PC-3 (cell line): ENCODE measurements around the gene AXIN2. TPM values are rescaled to one million over a fixed set of nuclear protein-coding genes. Genes with fewer than 3 reads are reported as not detected.

Source experiments
- ATAC-seq: fragments of 200-7000 bp; cut with Tn5 transposase; 2 replicates; pipeline ENCODE4 v1.9.1; 2020; ENCODE audit warnings: mild to moderate bottlenecking, moderate library complexity
- Bru-seq: library from RNA; stranded (reverse); fragments of 400-500 nt; gene quantifications from one replicate; lab custom pipeline; 2021; lab: Mats Ljungman, UMichigan
- BruChase-seq, 2 experiments: library from RNA; stranded (reverse); fragments of 400-500 nt; gene quantifications; one replicate each; lab custom pipeline; 2021; lab: Mats Ljungman, UMichigan
- BruUV-seq: library from RNA; stranded (reverse); fragments of 400-500 nt; replicated peaks from 2 replicates; lab custom pipeline; 2021; lab: Mats Ljungman, UMichigan
- CTCF ChIA-PET: fragments of 300-600 bp; sonication (Branson Sonifier 250); formaldehyde crosslinking; loops from one replicate; lab custom pipeline; 2022; ENCODE audit warnings: antibody characterized with exemption; lab: Charles Lee
- POLR2A ChIA-PET: fragments of 300-600 bp; sonication (Branson Sonifier 250); formaldehyde crosslinking; loops from one replicate; lab custom pipeline; 2022; ENCODE audit warnings: antibody characterized with exemption; ENCODE audit not compliant: unreplicated experiment; lab: Charles Lee
- DNase-seq: peaks from one replicate; pipeline ENCODE4 v3.0.0-alpha.2; 2015
- H2AFZ ChIP-seq: fragments of 300-600 bp; sonication (generic); 2 replicates; pipeline ENCODE4 v1.6.0; 2016; ENCODE audit warnings: antibody characterized with exemption, low read length
- H3F3A ChIP-seq: fragments of 300-600 bp; sonication (generic); one replicate; pipeline ENCODE4 v1.6.0; 2017; ENCODE audit warnings: antibody characterized with exemption, low read length, control low read depth, mild to moderate bottlenecking; ENCODE audit not compliant: unreplicated experiment
- H3K27ac ChIP-seq: fragments of 300-600 bp; sonication (generic); 2 replicates; pipeline ENCODE4 v1.5.1; 2016; ENCODE audit warnings: mild to moderate bottlenecking, low read length
- H3K27me3 ChIP-seq: fragments of 300-600 bp; sonication (generic); 2 replicates; pipeline ENCODE4 v1.6.1; 2016; ENCODE audit warnings: low read length, mixed read lengths
- H3K36me3 ChIP-seq: fragments of 300-600 bp; sonication (generic); 2 replicates; pipeline ENCODE4 v1.6.1; 2016; ENCODE audit warnings: low read depth, mixed run types, low read length, mixed read lengths
- H3K4me1 ChIP-seq: fragments of 300-600 bp; sonication (generic); 2 replicates; pipeline ENCODE4 v1.5.1; 2016; ENCODE audit warnings: low read length; ENCODE audit not compliant: insufficient read depth
- H3K4me2 ChIP-seq: fragments of 300-600 bp; sonication (generic); 2 replicates; pipeline ENCODE4 v1.6.0; 2016; ENCODE audit warnings: low read length
- H3K4me3 ChIP-seq: fragments of 300-600 bp; sonication (generic); 2 replicates; pipeline ENCODE4 v1.5.1; 2016; ENCODE audit warnings: mild to moderate bottlenecking, low read length, mixed read lengths
- H3K79me2 ChIP-seq: fragments of 300-600 bp; sonication (generic); 2 replicates; pipeline ENCODE4 v1.6.1; 2017; ENCODE audit warnings: low read length, mixed read lengths
- H3K9ac ChIP-seq: fragments of 300-600 bp; sonication (generic); 2 replicates; pipeline ENCODE4 v1.6.0; 2016; ENCODE audit warnings: mild to moderate bottlenecking, low read length
- H3K9me2 ChIP-seq: fragments of 300-600 bp; sonication (generic); replicated peaks from 2 replicates; pipeline ENCODE4 v1.6.1; 2016; ENCODE audit warnings: mixed run types, low read length, mixed read lengths
- H3K9me3 ChIP-seq: fragments of 300-600 bp; sonication (generic); 2 replicates; pipeline ENCODE4 v1.6.1; 2016; ENCODE audit warnings: low read length, mixed read lengths
- H4K20me1 ChIP-seq: fragments of 300-600 bp; sonication (generic); 2 replicates; pipeline ENCODE4 v1.6.1; 2016; ENCODE audit warnings: low read length, mixed read lengths
- EZH2 ChIP-seq: fragments of 300-600 bp; sonication (generic); IDR thresholded peaks from one replicate; pipeline ENCODE4 v1.6.1; 2017; ENCODE audit warnings: antibody characterized with exemption, mild to moderate bottlenecking, low read length; ENCODE audit not compliant: unreplicated experiment
- EZH2phosphoT487 ChIP-seq: fragments of 300-600 bp; sonication (generic); IDR thresholded peaks from 2 replicates; pipeline ENCODE4 v1.6.1; 2018; ENCODE audit warnings: mild to moderate bottlenecking, antibody characterized with exemption, low read length, borderline replicate concordance
- intact Hi-C: fragments of 100-400 bp; cut with micrococcal nuclease; formaldehyde crosslinking; loops from 2 replicates; pipeline ENCODE4 v1.9.0; 2023
- long read RNA-seq: library from polyadenylated mRNA; unstranded; transcript quantifications from one replicate; pipeline ENCODE4 v2.0.0, GENCODE V29; 2021; ENCODE audit not compliant: unreplicated experiment
- total RNA-seq: library from RNA; depleted of rRNA; stranded (reverse); fragments of >200 nt; gene quantifications from 2 replicates; pipeline ENCODE4 v1.2.3, GENCODE V29; 2014; rRNA removed
- TF ChIP-seq, protein P1 (sequence below): fragments of 300-600 bp; sonication (generic); conservative IDR thresholded peaks from 2 replicates; pipeline ENCODE4 v1.5.1; 2017; ENCODE audit warnings: antibody characterized with exemption, low read depth, mild to moderate bottlenecking, low read length

The AXIN2 gene, protein sequence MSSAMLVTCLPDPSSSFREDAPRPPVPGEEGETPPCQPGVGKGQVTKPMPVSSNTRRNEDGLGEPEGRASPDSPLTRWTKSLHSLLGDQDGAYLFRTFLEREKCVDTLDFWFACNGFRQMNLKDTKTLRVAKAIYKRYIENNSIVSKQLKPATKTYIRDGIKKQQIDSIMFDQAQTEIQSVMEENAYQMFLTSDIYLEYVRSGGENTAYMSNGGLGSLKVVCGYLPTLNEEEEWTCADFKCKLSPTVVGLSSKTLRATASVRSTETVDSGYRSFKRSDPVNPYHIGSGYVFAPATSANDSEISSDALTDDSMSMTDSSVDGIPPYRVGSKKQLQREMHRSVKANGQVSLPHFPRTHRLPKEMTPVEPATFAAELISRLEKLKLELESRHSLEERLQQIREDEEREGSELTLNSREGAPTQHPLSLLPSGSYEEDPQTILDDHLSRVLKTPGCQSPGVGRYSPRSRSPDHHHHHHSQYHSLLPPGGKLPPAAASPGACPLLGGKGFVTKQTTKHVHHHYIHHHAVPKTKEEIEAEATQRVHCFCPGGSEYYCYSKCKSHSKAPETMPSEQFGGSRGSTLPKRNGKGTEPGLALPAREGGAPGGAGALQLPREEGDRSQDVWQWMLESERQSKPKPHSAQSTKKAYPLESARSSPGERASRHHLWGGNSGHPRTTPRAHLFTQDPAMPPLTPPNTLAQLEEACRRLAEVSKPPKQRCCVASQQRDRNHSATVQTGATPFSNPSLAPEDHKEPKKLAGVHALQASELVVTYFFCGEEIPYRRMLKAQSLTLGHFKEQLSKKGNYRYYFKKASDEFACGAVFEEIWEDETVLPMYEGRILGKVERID
- total RNA-seq: 2.0 and 2.6 TPM in 2 replicates
- percentile 41 among the genes with signal in this experiment for Bru-seq, nascent RNA
- BruChase-seq, experiment 1, labeled RNA remaining after a 6-hour chase: percentile 53 among the genes with signal in this experiment
- percentile 50 among the genes with signal in this experiment for BruChase-seq, experiment 2, labeled RNA remaining after a 2-hour chase
- long read RNA-seq, full-length matches to known transcripts: 1 of 5 reads
- long read RNA-seq, partial matches to known transcripts: 3 of 5 reads
- long read RNA-seq, other reads (novel, unspliced or antisense): 1 of 5 reads

DNA sequence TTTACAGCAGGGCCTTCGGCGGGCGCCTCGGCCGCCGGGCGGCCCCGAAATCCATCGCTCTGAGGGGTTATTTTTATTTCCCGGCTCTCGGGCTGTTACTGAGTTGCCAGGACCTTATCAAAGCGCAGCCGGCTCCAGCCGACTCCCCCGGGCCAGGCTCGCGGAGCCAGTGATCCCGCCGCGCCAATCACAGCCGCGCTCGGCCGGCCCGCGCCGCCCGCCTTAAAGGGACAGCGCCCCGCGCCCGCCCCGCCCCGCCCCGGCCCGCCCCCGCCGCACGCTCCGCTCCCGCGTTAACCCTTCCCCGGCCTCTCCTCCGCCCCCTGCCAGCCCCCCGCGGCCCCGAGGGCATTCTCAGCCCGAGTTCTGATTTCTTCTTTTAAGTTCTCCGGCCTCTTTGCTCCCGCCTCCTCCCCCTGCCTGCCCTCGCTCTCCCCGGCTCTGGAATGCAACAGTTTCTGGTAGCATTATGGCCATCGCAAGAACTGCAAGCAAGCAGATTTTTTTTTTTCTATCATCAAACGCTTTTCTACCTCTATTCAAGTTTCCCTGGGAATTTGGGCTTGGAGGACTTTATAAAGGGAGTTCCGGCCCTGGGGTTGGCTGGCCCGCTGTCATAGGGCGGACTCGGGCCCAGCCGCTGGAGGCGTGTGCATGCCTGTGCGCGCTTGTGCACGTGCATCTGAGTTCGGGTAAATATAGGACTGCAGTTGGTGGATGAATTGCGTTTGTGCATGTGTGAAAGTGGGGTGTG lies at the start of gene AXIN2:
TSS of gene AXIN2 (minus strand) at position 197 of the 754 bp plus-strand sequence. CDS start 3,028 bp downstream, outside the sequence.
- Histone ChIP-seq H3K36me3 (no peaks in the 10 kb centered on the region), H3K27me3 (peaks cover 10% of the 10 kb centered on the region), H3K4me2 (peak within 1 kb of the TSS; percentile 99), H3F3A (no peaks in the 10 kb centered on the region), H2AFZ (peak within 1 kb of the TSS; percentile 87), H3K79me2 (no peaks in the 10 kb centered on the region), H3K4me1 (peaks cover 15% of the 10 kb centered on the region), H3K4me3 (peak within 1 kb of the TSS; percentile 82), H3K9ac (peak within 1 kb of the TSS; percentile 71), H3K27ac (peak within 1 kb of the TSS; percentile 59), H4K20me1 (peaks cover 4% of the 10 kb centered on the region; the same call in 1 of the 2 replicates), H3K9me2 (no peaks in the 10 kb centered on the region), H3K9me3 (no peaks in the 10 kb centered on the region)
- TF ChIP-seq, protein P1, sequence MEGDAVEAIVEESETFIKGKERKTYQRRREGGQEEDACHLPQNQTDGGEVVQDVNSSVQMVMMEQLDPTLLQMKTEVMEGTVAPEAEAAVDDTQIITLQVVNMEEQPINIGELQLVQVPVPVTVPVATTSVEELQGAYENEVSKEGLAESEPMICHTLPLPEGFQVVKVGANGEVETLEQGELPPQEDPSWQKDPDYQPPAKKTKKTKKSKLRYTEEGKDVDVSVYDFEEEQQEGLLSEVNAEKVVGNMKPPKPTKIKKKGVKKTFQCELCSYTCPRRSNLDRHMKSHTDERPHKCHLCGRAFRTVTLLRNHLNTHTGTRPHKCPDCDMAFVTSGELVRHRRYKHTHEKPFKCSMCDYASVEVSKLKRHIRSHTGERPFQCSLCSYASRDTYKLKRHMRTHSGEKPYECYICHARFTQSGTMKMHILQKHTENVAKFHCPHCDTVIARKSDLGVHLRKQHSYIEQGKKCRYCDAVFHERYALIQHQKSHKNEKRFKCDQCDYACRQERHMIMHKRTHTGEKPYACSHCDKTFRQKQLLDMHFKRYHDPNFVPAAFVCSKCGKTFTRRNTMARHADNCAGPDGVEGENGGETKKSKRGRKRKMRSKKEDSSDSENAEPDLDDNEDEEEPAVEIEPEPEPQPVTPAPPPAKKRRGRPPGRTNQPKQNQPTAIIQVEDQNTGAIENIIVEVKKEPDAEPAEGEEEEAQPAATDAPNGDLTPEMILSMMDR: no peak; the same call in 1 of the 2 replicates
- no peak for TF ChIP-seq EZH2
- no peak for TF ChIP-seq EZH2phosphoT487
- CTCF ChIA-PET: no interaction called here
- intact Hi-C loops: loop anchor here (1.0 to 5.0 kb wide), 5 partner anchors 67 to 233 kb away; no protein-coding TSS in a partner anchor
- ATAC-seq (peak; percentile 85), DNase-seq (peak; percentile 93)
- POLR2A ChIA-PET: no interaction called here
- no TSS peak for BruUV-seq

DNA sequence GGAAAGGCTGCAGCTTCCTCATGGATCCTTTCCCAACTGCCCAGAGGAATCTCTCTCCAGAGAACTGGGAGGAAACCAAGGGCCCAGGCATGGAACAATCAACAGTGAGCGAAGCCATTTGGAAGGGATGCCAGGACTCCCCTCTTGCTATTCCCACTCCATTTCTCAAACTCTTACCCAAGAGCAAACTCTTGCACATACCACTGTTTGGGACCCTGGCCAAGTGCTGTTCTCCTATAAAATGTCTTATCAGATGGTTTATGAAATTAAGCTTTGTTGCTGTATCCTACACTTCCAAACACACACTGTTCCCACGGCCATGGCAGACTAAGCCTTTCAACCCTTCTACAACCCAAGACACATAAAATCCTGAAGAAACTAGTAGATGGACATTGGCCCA lies 48.3 kb upstream of the AXIN2 start:
- Histone ChIP-seq H3K79me2 (no peaks in the 10 kb centered on the region), H3K9me2 (no peaks in the 10 kb centered on the region), H3K27me3 (no peaks in the 10 kb centered on the region), H3K9ac (no peak overlapping the region), H3K27ac (no peak overlapping the region), H4K20me1 (no peaks in the 10 kb centered on the region), H3K4me2 (no peak overlapping the region), H3K9me3 (no peaks in the 10 kb centered on the region), H3K36me3 (no peaks in the 10 kb centered on the region), H3K4me1 (no peaks in the 10 kb centered on the region), H3K4me3 (no peak overlapping the region), H2AFZ (no peak overlapping the region), H3F3A (no peaks in the 10 kb centered on the region)
- POLR2A ChIA-PET: no interaction called here
- intact Hi-C loops: no loop called here
- ATAC-seq: no peak
- TF ChIP-seq EZH2phosphoT487 (no peak), EZH2 (no peak)
- TF ChIP-seq, protein P1: no peak
- CTCF ChIA-PET: no interaction called here
- DNase-seq: no peak
- no TSS peak for BruUV-seq
